ENCODE data around the gene KAT2B. TPM values are rescaled to one million over a fixed set of nuclear protein-coding genes. Genes with fewer than 3 reads are reported as not detected.

Gene KAT2B
- total and polyA plus RNA-seq, 8 donors, result 3.8 to 208 (median 20.3) TPM

DNA sequence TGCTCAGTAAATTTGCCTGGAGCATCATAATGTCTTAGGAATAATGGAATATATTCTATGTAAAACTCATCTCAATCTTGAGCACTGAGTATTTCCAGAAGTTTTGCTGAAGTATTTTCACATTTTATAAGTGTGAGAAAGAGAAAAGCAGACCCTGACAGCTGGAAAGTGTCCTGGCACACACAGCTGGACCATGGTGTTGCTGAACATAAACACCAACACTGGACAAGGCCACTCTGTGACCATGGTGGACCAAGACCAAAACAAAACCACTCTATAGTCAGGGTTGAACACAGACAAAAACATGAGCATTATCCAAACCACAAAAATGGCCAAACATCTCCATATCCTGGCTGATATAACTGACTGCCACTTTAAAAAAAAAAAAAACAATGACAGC lies 160.9 kb downstream of the KAT2B start:
- no peak for TF ChIP-seq POLR2A (IDR thresholded peaks at IDR 0.05)
- TF ChIP-seq POLR2AphosphoS5 (IDR thresholded peaks at IDR 0.05), result no peak
- no peak for TF ChIP-seq EP300 (IDR thresholded peaks at IDR 0.05)
- TF ChIP-seq, protein P1, sequence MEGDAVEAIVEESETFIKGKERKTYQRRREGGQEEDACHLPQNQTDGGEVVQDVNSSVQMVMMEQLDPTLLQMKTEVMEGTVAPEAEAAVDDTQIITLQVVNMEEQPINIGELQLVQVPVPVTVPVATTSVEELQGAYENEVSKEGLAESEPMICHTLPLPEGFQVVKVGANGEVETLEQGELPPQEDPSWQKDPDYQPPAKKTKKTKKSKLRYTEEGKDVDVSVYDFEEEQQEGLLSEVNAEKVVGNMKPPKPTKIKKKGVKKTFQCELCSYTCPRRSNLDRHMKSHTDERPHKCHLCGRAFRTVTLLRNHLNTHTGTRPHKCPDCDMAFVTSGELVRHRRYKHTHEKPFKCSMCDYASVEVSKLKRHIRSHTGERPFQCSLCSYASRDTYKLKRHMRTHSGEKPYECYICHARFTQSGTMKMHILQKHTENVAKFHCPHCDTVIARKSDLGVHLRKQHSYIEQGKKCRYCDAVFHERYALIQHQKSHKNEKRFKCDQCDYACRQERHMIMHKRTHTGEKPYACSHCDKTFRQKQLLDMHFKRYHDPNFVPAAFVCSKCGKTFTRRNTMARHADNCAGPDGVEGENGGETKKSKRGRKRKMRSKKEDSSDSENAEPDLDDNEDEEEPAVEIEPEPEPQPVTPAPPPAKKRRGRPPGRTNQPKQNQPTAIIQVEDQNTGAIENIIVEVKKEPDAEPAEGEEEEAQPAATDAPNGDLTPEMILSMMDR (IDR thresholded peaks at IDR 0.05), result no peak

More for the DNA sequence above, 160.9 kb downstream of the KAT2B start:
- Histone ChIP-seq H3K9me3 (peaks cover 0 to 4% (median 0%) of the 10 kb centered on the region in 4 donors), H3K27ac (no peak overlapping the region), H3K4me1 (no peaks in the 10 kb centered on the region), H3K4me3 (no peak overlapping the region), H3K27me3 (no peaks in the 10 kb centered on the region), H3K36me3 (no peaks in the 10 kb centered on the region)
- intact Hi-C loops (cut with DNase I; ENCODE audit: low total_unique reads), result no loop called here
- peak in 1 of 2 donors; percentile 18 for DNase-seq

Small RNA genes lying within 50 kb of the gene (small RNA-seq; reads per million reads assigned to genes)
- gene MIR3135A (0 reads per million in 4 donors), gene RNU4-85P (0 reads per million in 4 donors), gene RPL39P18 (0 reads per million in 4 donors)

Other genes with a start within 250 kb of the KAT2B start
- not detected for gene EFHB, start 106.2 kb upstream of the KAT2B start, total RNA-seq
- gene EFHB, start 106.2 kb upstream of the KAT2B start, polyA plus RNA-seq, result 1 to 10 TPM in 1 of 3 donors, under 1 TPM in 1, not detected in 1; 0.83 to 1.7 TPM
- 100 to 1,000 TPM in 1 of 5 donors, 10 to 100 TPM in 3, 1 to 10 TPM in 1; 9.3 to 163 (median 47.1) TPM for gene RAB5A, start 93.3 kb upstream of the KAT2B start, total RNA-seq
- gene RAB5A, start 93.3 kb upstream of the KAT2B start, polyA plus RNA-seq, result 10 to 100 TPM; 27.0 to 52.2 (median 31.4) TPM
- not detected for gene PP2D1, start 28.2 kb upstream of the KAT2B start, total RNA-seq
- not detected for gene PP2D1, start 28.2 kb upstream of the KAT2B start, polyA plus RNA-seq
- gene SGO1, start 145.8 kb downstream of the KAT2B start, total RNA-seq, result 1 to 10 TPM in 4 of 5 donors, under 1 TPM in 1; 0.45 to 5.0 (median 3.5) TPM
- gene SGO1, start 145.8 kb downstream of the KAT2B start, polyA plus RNA-seq, result 1 to 10 TPM in 2 of 3 donors, under 1 TPM in 1; 0.76 to 1.8 (median 1.1) TPM